AG04450 (cell line): ENCODE measurements around the gene COL7A1. TPM values are rescaled to one million over a fixed set of nuclear protein-coding genes. Genes with fewer than 3 reads are reported as not detected.

Experiments used
- CTCF ChIA-PET: fragments of 300-600, 350-600 bp; formaldehyde crosslinking; extraction: SDS; loops from one replicate; lab custom pipeline; 2022; ENCODE audit warnings: antibody characterized with exemption, inconsistent platforms; lab: Charles Lee
- POLR2A ChIA-PET: fragments of 350-600 bp; formaldehyde crosslinking; extraction: SDS; loops from one replicate; lab custom pipeline; 2021; ENCODE audit warnings: antibody characterized with exemption, inconsistent platforms; lab: Yijun Ruan, JAX
- DNase-seq: peaks from one replicate; pipeline ENCODE4 v3.0.0-alpha.2; 2011; ENCODE audit warnings: low read depth, low spot score
- H3K27ac ChIP-seq: one replicate; pipeline ENCODE4 v1.5.1; 2012; ENCODE audit warnings: low read depth, low read length, control low read depth
- H3K27me3 ChIP-seq: one replicate; pipeline ENCODE4 v1.6.0; 2012; ENCODE audit warnings: low read length; ENCODE audit not compliant: control insufficient read depth, insufficient read depth
- H3K4me3 ChIP-seq: 2 replicates; pipeline ENCODE4 v1.5.1; 2011; ENCODE audit warnings: mild to moderate bottlenecking, low read depth, low read length, control low read depth
- H3K9me3 ChIP-seq: 2 replicates; pipeline ENCODE4 v1.5.1; 2012; ENCODE audit warnings: low read length; ENCODE audit not compliant: control insufficient read depth, insufficient read depth
- polyA plus RNA-seq: library from polyadenylated mRNA; depleted of rRNA; stranded (reverse); fragments of >200 nt; gene quantifications from 2 replicates; pipeline ENCODE4 v1.2.3, GENCODE V29; 2011
- TF ChIP-seq, protein P1 (sequence below): IDR thresholded peaks from 2 replicates; pipeline ENCODE4 v1.5.1; 2011; ENCODE audit warnings: low read depth, low read length, control low read depth, inconsistent platforms

The COL7A1 gene
- polyA plus RNA-seq, 1 experiment, result 19.8 TPM

GRCh38 chr3:48543271-48543866 lies 51.8 kb downstream of the COL7A1 start:
- CTCF ChIA-PET, result no interaction called here

DNA sequence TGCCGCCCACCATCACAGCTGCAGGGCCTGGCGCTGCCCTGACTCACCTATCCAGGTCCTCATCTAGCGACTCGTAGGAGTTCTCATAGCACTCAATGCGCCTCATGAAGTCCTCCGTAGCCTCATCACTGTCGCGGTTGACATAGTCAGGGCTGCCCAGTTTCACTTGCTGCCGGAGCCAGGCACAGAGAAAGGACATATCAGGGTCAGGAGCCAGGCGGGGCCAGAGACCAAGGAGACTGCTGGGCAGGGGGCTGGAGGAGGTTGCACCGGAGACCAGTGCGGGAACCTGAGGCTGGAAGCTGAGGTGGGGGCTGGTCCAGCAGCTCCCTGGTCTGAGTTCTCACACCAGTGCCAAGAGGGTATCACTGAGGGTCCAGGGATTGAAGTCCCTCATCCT lies 56.7 kb downstream of the COL7A1 start:
- Histone ChIP-seq H3K9me3 (no peaks in the 10 kb centered on the region), H3K27me3 (no peaks in the 10 kb centered on the region), H3K27ac (no peak overlapping the region), H3K4me3 (no peak overlapping the region)
- TF ChIP-seq, protein P1, sequence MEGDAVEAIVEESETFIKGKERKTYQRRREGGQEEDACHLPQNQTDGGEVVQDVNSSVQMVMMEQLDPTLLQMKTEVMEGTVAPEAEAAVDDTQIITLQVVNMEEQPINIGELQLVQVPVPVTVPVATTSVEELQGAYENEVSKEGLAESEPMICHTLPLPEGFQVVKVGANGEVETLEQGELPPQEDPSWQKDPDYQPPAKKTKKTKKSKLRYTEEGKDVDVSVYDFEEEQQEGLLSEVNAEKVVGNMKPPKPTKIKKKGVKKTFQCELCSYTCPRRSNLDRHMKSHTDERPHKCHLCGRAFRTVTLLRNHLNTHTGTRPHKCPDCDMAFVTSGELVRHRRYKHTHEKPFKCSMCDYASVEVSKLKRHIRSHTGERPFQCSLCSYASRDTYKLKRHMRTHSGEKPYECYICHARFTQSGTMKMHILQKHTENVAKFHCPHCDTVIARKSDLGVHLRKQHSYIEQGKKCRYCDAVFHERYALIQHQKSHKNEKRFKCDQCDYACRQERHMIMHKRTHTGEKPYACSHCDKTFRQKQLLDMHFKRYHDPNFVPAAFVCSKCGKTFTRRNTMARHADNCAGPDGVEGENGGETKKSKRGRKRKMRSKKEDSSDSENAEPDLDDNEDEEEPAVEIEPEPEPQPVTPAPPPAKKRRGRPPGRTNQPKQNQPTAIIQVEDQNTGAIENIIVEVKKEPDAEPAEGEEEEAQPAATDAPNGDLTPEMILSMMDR, result no peak
- CTCF ChIA-PET, result interaction anchor here (1.2 kb wide), 1 partner anchor 103 kb away, joined by 5 read pairs; no protein-coding TSS in a partner anchor
- no peak for DNase-seq
- POLR2A ChIA-PET, result no interaction called here

More at GRCh38 chr3:48543271-48543866, 51.8 kb downstream of the COL7A1 start:
- Histone ChIP-seq H3K27me3 (no peaks in the 10 kb centered on the region), H3K4me3 (no peak overlapping the region), H3K9me3 (no peaks in the 10 kb centered on the region), H3K27ac (no peak overlapping the region)
- POLR2A ChIA-PET, result no interaction called here
- DNase-seq, result no peak
- TF ChIP-seq, protein P1, result no peak

DNA sequence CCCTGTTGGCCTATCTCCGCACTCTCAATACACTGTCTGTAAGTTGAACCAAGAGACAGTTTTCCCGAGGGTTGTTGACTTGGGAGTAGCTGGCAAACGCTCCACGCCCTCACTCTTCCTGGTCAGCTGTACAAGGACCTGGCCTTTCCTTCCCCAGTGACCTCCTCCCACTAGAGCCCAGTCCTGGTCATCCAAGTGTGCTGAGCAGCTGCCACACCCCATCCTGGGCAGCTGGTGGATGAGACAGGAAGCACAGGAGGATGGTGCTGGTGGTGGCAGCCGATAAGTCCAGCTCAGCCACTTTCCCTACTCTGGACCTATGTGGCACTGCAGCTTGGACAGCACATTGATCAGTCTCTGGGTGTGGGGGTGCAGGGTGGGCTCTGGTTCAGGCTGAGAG lies 58.3 kb downstream of the COL7A1 start:
- ChIA-PET CTCF (interaction anchor here (0.6 kb wide), 1 partner anchor 13 kb away, joined by 3 read pairs; no protein-coding TSS in a partner anchor), POLR2A (interaction anchor here (0.7 kb wide), 1 partner anchor 70 kb away, joined by 11 read pairs; no protein-coding TSS in a partner anchor)
- Histone ChIP-seq H3K27me3 (no peaks in the 10 kb centered on the region), H3K27ac (no peak overlapping the region), H3K4me3 (no peak overlapping the region), H3K9me3 (no peaks in the 10 kb centered on the region)
- no peak for DNase-seq
- TF ChIP-seq, protein P1, result no peak

GRCh38 chr3:48536116-48536515 lies 59.0 kb downstream of the COL7A1 start:
- Histone ChIP-seq H3K27me3 (no peaks in the 10 kb centered on the region), H3K4me3 (no peak overlapping the region), H3K9me3 (no peaks in the 10 kb centered on the region), H3K27ac (no peak overlapping the region)
- ChIA-PET POLR2A (interaction anchor here (0.5 kb wide), 1 partner anchor 48 kb away, joined by 3 read pairs; no protein-coding TSS in a partner anchor), CTCF (no interaction called here)
- no peak for DNase-seq
- TF ChIP-seq, protein P1, result no peak

DNA sequence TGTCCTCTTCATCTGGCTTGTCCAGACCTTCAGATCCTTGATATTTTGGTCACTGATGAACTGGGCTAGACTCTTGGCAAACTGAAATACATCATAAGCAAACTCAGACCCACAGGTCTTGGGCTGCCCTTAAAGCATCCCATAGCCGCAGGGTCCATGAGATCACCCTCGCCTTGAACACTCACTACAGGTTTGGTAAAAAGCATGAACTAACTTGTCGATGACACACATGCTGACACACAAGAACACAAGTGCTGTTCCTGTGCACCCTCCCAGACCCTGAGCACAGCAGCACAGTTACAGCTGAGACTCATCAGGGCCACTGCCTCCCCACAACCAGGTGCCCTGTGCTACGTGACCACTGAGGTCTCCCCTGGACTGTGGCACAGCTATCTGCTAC lies 59.6 kb downstream of the COL7A1 start:
- CTCF ChIA-PET, result no interaction called here

More for the DNA sequence above, 59.6 kb downstream of the COL7A1 start:
- TF ChIP-seq, protein P1, result no peak
- no peak overlapping the region for H3K4me3 ChIP-seq
- H3K27me3 ChIP-seq, result no peaks in the 10 kb centered on the region
- no peak for DNase-seq
- POLR2A ChIA-PET, result interaction anchor here (0.5 kb wide), 1 partner anchor 48 kb away, joined by 3 read pairs; no protein-coding TSS in a partner anchor
- H3K27ac ChIP-seq, result no peak overlapping the region
- H3K9me3 ChIP-seq, result no peaks in the 10 kb centered on the region
